Osteoblast (primary cell): ENCODE data around the gene CLASP2. TPM values are rescaled to one million over a fixed set of nuclear protein-coding genes. Genes with fewer than 3 reads are reported as not detected.

Source experiments
- DNase-seq: peaks from one replicate; pipeline ENCODE4 v3.0.0; 2011; ENCODE audit warnings: low spot score, mixed read lengths; ENCODE audit not compliant: insufficient read length; ENCODE audit errors: missing footprints
- H2AFZ ChIP-seq: 2 replicates; pipeline ENCODE4 v1.6.0; 2011; ENCODE audit warnings: mild to moderate bottlenecking, low read length
- H3K27ac ChIP-seq: 2 replicates; pipeline ENCODE4 v1.5.1; 2011; ENCODE audit warnings: mild to moderate bottlenecking, low read depth, low read length, moderate library complexity
- H3K27me3 ChIP-seq: 2 replicates; pipeline ENCODE4 v1.6.0; 2012; ENCODE audit warnings: mild to moderate bottlenecking, control low read depth, inconsistent platforms, low read length, moderate library complexity; ENCODE audit not compliant: insufficient read depth
- H3K36me3 ChIP-seq: 2 replicates; pipeline ENCODE4 v1.5.1; 2011; ENCODE audit warnings: mild to moderate bottlenecking, low read length, control low read depth, moderate library complexity; ENCODE audit not compliant: insufficient read depth
- H3K4me1 ChIP-seq: 2 replicates; pipeline ENCODE4 v1.5.1; 2011; ENCODE audit warnings: mild to moderate bottlenecking, low read length, control low read depth, moderate library complexity; ENCODE audit not compliant: insufficient read depth
- H3K4me2 ChIP-seq: 2 replicates; pipeline ENCODE4 v1.6.0; 2011; ENCODE audit warnings: mild to moderate bottlenecking, low read length; ENCODE audit not compliant: insufficient read depth
- H3K4me3 ChIP-seq: fragments of 200-600 bp; sonication (generic); 3 replicates; pipeline ENCODE4 v1.5.1; 2012; ENCODE audit warnings: mild to moderate bottlenecking, low read length, inconsistent platforms; ENCODE audit not compliant: insufficient read depth
- H3K79me2 ChIP-seq: 2 replicates; pipeline ENCODE4 v1.6.0; 2012; ENCODE audit warnings: mild to moderate bottlenecking, low read length, control low read depth, inconsistent platforms; ENCODE audit not compliant: insufficient read depth
- H3K9me3 ChIP-seq: 2 replicates; pipeline ENCODE4 v1.5.1; 2011; ENCODE audit warnings: low read depth, low read length, control low read depth
- H4K20me1 ChIP-seq: 2 replicates; pipeline ENCODE4 v1.6.0; 2012; ENCODE audit warnings: mild to moderate bottlenecking, low read length, control low read depth; ENCODE audit not compliant: insufficient read depth
- CTCF ChIP-seq: IDR thresholded peaks from 2 replicates; pipeline ENCODE4 v1.5.1; 2011; ENCODE audit warnings: mild to moderate bottlenecking, low read depth, low read length, moderate library complexity; ENCODE audit errors: extremely low read depth
- total RNA-seq: library from RNA; depleted of rRNA; stranded (reverse); fragments of >200 nt; gene quantifications from 2 replicates; pipeline ENCODE4 v1.2.3, GENCODE V29; 2012

Gene CLASP2
- total RNA-seq, 1 donor: 52.1 TPM

- no peaks in the 10 kb centered on the region for H3K27me3 ChIP-seq
- H3K9me3 ChIP-seq: no peaks in the 10 kb centered on the region
- no peak overlapping the region for H3K4me2 ChIP-seq
- no peak overlapping the region for H3K27ac ChIP-seq
- H3K79me2 ChIP-seq: no peaks in the 10 kb centered on the region
- DNase-seq: no peak
- H4K20me1 ChIP-seq: no peaks in the 10 kb centered on the region
- no peak overlapping the region for H3K4me3 ChIP-seq
- H3K36me3 ChIP-seq: peaks cover 15% of the 10 kb centered on the region
- H2AFZ ChIP-seq: no peak overlapping the region
- peaks cover 7% of the 10 kb centered on the region for H3K4me1 ChIP-seq
- TF ChIP-seq CTCF: no peak
Measured at GRCh38 chr3:33578325-33579177, 139.5 kb downstream of the CLASP2 start.

GRCh38 chr3:33577588-33577987 is 140.5 kb downstream of the CLASP2 start:
- Histone ChIP-seq H3K4me3 (no peak overlapping the region), H3K27ac (no peak overlapping the region), H3K4me1 (peaks cover 7% of the 10 kb centered on the region), H2AFZ (no peak overlapping the region), H3K9me3 (no peaks in the 10 kb centered on the region), H4K20me1 (no peaks in the 10 kb centered on the region), H3K27me3 (no peaks in the 10 kb centered on the region), H3K4me2 (no peak overlapping the region), H3K79me2 (no peaks in the 10 kb centered on the region), H3K36me3 (peaks cover 11% of the 10 kb centered on the region)
- DNase-seq: no peak
- no peak for TF ChIP-seq CTCF

GRCh38 chr3:33577173-33577572 is 140.9 kb downstream of the CLASP2 start:
- Histone ChIP-seq H3K9me3 (no peaks in the 10 kb centered on the region), H3K4me2 (no peak overlapping the region), H3K4me3 (no peak overlapping the region), H3K79me2 (no peaks in the 10 kb centered on the region), H3K27ac (no peak overlapping the region), H2AFZ (no peak overlapping the region), H4K20me1 (no peaks in the 10 kb centered on the region), H3K36me3 (peaks cover 9% of the 10 kb centered on the region), H3K27me3 (no peaks in the 10 kb centered on the region), H3K4me1 (peaks cover 7% of the 10 kb centered on the region)
- no peak for TF ChIP-seq CTCF
- no peak for DNase-seq

- no peak for TF ChIP-seq CTCF
- no peak for DNase-seq
- Histone ChIP-seq H3K4me1 (peaks cover 7% of the 10 kb centered on the region), H3K4me2 (no peak overlapping the region), H3K36me3 (peaks cover 5% of the 10 kb centered on the region), H3K27ac (no peak overlapping the region), H3K9me3 (no peaks in the 10 kb centered on the region), H2AFZ (no peak overlapping the region), H4K20me1 (no peaks in the 10 kb centered on the region), H3K27me3 (no peaks in the 10 kb centered on the region), H3K79me2 (no peaks in the 10 kb centered on the region), H3K4me3 (no peak overlapping the region)
Measured at GRCh38 chr3:33575311-33575710, 142.7 kb downstream of the CLASP2 start.
